DND-41 (cell line): ENCODE results near the gene LYRM4.

Experiments
- CTCF ChIP-seq: IDR thresholded peaks from 2 replicates; pipeline ENCODE4 v1.5.1; 2012; ENCODE audit warnings: borderline replicate concordance, low read length, moderate library complexity, mild to moderate bottlenecking; ENCODE audit not compliant: poor library complexity, severe bottlenecking; ENCODE audit errors: extremely low read depth
- EZH2 ChIP-seq: IDR thresholded peaks from 3 replicates; pipeline ENCODE4 v1.6.1; 2012; ENCODE audit warnings: borderline replicate concordance, low read depth, mild to moderate bottlenecking, moderate library complexity, low read length, inconsistent platforms; ENCODE audit not compliant: severe bottlenecking

- TF ChIP-seq CTCF (no peak), EZH2 (no peak)
Observed at GRCh38 chr6:5202941-5203340, 57.8 kb downstream of the LYRM4 start.
